Naive B cell (primary cell): ENCODE results near the gene DDX54. TPM values are rescaled to one million over a fixed set of nuclear protein-coding genes. Genes with fewer than 3 reads are reported as not detected.

Source experiments
- ATAC-seq, 2 donors: fragments of 150-1000 bp; cut with Tn5 transposase; 2 replicates each; pipeline ENCODE4 v1.10.0; 2021; ENCODE audit warnings: low read depth in 2 of 2, mild to moderate bottlenecking in 2 of 2, moderate library complexity in 2 of 2
- DNase-seq: peaks from one replicate; pipeline ENCODE4 v3.0.0; 2022
- H3K27ac Mint-ChIP-seq, 6 donors: one replicate each; pipeline ENCODE4 v1.8.0; 2020 to 2022; ENCODE audit warnings: mild to moderate bottlenecking in 6 of 6, mixed read lengths in 6 of 6, moderate library complexity in 5 of 6, inconsistent platforms in 2 of 6
- H3K27me3 Mint-ChIP-seq, 3 donors: one replicate each; pipeline ENCODE4 v1.8.0; 2021 to 2022; ENCODE audit warnings: mixed read lengths in 3 of 3, mild to moderate bottlenecking in 1 of 3
- H3K36me3 Mint-ChIP-seq, 2 donors: one replicate each; pipeline ENCODE4 v1.8.0; 2020 to 2022; ENCODE audit warnings: mixed read lengths in 2 of 2, inconsistent platforms in 1 of 2, mild to moderate bottlenecking in 1 of 2
- H3K4me1 Mint-ChIP-seq, 3 donors: one replicate each; pipeline ENCODE4 v1.8.0; 2020 to 2022; ENCODE audit warnings: mixed read lengths in 3 of 3, inconsistent platforms in 1 of 3, mild to moderate bottlenecking in 1 of 3, moderate library complexity in 1 of 3
- H3K4me3 Mint-ChIP-seq, 8 donors: one replicate each; pipeline ENCODE4 v1.8.0; 2020 to 2022; ENCODE audit warnings: mild to moderate bottlenecking in 8 of 8, mixed read lengths in 8 of 8, moderate library complexity in 8 of 8, inconsistent platforms in 2 of 8
- H3K9me3 Mint-ChIP-seq, 7 donors: one replicate each; pipeline ENCODE4 v1.8.0; 2020 to 2022; ENCODE audit warnings: mixed read lengths in 7 of 7, mild to moderate bottlenecking in 5 of 7, inconsistent platforms in 2 of 7, moderate library complexity in 1 of 7
- polyA plus RNA-seq, 6 donors: library from polyadenylated mRNA; unstranded; fragments of 300-500 nt; fragmentation: Illumina TruSeq; gene quantifications; one replicate each; pipeline ENCODE4 v1.2.3, GENCODE V29; 2021; ENCODE audit warnings: low read depth in 6 of 6

The DDX54 gene
- polyA plus RNA-seq, 6 donors from 2014 or later = 9.0 to 45.5 (median 25.4) TPM

DNA sequence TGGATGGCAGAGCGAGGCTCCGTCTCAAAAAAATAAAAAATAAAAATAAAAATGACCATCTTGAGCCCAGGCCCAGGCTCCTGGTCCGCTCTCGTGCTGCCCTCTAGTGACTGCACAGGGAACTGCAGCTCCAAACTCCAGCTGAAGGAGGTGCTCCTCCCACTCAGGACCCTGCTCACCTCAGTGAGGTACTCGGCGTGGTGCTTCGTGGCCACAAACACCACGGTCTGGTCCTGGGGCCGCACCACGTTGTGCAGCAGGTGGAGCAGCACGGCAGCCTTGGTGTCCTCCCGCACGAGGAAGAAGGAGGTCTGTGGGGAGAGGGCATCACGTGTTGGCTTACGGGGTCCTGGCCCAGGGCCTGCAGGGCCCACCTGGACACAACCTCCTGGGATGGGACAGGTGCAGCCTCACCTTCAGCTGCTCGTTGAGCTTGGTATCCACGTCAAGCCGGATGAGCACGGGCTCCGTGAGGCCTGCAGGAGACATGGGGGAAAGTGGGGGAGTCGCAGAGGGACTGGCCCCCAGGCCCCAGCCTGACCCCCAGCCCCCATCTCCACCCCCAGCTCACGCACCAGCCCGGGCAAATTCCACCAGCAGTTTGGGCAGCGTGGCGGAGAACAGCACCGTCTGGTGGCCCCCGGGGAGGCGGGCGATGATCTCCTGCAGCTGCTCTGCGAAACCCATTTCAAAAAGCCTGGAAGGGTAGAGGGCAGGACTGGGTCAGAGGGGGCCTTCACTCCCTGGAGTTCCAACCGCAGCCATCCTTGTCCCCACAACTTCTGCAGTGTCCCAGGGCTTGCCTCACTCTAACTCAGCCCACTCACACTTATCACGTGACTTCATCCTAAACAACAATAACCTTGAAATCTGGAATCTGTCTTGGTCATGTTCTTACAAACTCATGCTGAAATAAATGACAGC is 10.6 kb downstream of the DDX54 start:
- H3K27ac Mint-ChIP-seq = peak overlapping the region in 2 of 6 donors; percentile 12 to 89
- DNase-seq = peak; percentile 69

DNA sequence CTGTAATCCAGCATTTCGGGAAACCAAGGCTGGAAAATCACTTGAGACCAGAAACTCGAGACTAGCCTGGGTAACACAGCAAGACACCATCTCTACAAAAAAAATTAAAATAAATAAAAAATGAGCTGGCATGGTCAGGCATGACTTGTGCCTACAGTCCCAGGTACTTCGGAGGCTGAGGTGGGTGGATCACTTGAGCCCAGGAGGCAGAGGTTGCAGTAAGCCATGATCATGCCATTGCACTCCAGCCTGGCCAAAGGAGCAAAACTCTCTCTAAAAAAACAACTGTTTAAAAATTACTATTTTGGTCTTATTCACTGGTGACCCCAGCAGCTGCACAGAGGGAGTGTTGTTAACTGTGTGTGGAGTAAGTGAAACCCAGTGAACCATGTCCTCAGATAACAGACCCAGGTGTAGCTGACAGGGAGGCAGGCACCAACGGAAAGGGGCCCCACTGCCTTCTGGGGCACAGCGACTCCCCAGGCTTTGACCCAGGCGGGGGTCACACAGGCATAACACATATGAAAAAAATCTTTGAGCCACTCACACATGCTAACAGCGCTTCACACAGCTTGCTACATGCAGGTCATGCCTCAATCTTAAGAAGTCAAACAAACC is 12.1 kb downstream of the DDX54 start:
- ATAC-seq (peak; percentile 34 to 59), DNase-seq (no peak)
- peaks cover 30 to 37% (median 34%) of the 10 kb centered on the region in 3 donors for H3K4me1 Mint-ChIP-seq
- H3K27me3 Mint-ChIP-seq = no peaks in the 10 kb centered on the region
- H3K36me3 Mint-ChIP-seq = peaks cover 40 to 41% of the 10 kb centered on the region in 2 donors
- peak overlapping the region in 6 of 8 donors; percentile 28 to 83 (median 56) for H3K4me3 Mint-ChIP-seq
- H3K27ac Mint-ChIP-seq = peak overlapping the region in 3 of 6 donors; percentile 50 to 66 (median 56)
- peaks cover 0 to 3% (median 0%) of the 10 kb centered on the region in 7 donors for H3K9me3 Mint-ChIP-seq

More for the DNA sequence above, 10.6 kb downstream of the DDX54 start:
- Mint-ChIP-seq H3K9me3 (peaks cover 0 to 3% (median 0%) of the 10 kb centered on the region in 7 donors), H3K27me3 (no peaks in the 10 kb centered on the region), H3K4me1 (peaks cover 30 to 37% (median 34%) of the 10 kb centered on the region in 3 donors), H3K4me3 (peak overlapping the region in 2 of 8 donors; percentile 49 to 54), H3K36me3 (peaks cover 40 to 48% of the 10 kb centered on the region in 2 donors)
- ATAC-seq = peak; percentile 73 to 82

DNA sequence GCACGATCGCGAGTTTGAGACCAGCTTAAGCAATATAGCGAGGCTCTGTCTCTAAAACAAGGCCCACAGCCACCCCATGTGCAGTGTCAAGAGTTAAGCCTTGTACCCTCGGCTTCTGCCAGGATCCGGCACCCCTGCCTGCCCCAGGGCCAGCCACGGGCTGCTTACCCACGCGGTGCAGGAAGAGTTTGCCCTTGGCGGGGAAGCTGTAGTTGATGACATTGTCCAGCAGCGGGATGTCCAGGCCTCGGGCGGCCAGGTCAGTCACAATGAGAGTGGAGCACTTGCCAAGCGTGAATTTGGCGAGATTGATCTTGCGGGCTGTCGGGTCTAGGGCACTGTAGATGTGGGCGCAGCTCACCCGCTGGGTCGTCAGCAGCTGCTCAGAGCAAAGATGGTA is 13.1 kb downstream of the DDX54 start:
- H3K4me1 Mint-ChIP-seq = peaks cover 30 to 37% (median 34%) of the 10 kb centered on the region in 3 donors
- no peaks in the 10 kb centered on the region for H3K27me3 Mint-ChIP-seq
- H3K36me3 Mint-ChIP-seq = peaks cover 33 to 35% of the 10 kb centered on the region in 2 donors

DNA sequence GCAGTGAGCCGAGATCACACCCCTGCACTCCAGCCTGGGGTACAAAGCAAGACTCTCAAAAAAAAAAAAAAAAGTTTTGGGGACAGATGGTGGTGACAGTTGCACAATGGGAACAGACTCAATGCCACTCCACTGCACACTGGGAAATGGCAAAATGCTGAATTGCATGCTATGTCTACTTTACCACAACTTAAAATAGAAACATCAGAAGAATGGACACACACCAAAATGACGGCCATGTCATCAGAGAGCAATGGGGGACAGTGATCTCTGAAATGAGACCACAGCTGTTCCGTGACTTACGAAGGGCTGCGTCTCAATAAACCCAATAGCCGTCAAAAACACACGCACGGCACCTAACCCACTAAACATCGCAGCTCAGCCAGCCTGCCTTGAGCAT is 13.7 kb downstream of the DDX54 start:
- H3K27me3 Mint-ChIP-seq = no peaks in the 10 kb centered on the region
- DNase-seq = no peak
- H3K36me3 Mint-ChIP-seq = peaks cover 27 to 28% of the 10 kb centered on the region in 2 donors
- H3K4me1 Mint-ChIP-seq = peaks cover 30 to 37% (median 34%) of the 10 kb centered on the region in 3 donors
- H3K27ac Mint-ChIP-seq = peak overlapping the region in 1 of 6 donors; percentile 29
- no peaks in the 10 kb centered on the region for H3K9me3 Mint-ChIP-seq
- no peak for ATAC-seq
- H3K4me3 Mint-ChIP-seq = peak overlapping the region in 2 of 8 donors; percentile 4 to 67

More for the DNA sequence above, 13.1 kb downstream of the DDX54 start:
- no peak for DNase-seq
- ATAC-seq = no peak
- Mint-ChIP-seq H3K27ac (peak overlapping the region in 3 of 6 donors; percentile 61 to 96 (median 80)), H3K4me3 (peak overlapping the region in 4 of 8 donors; percentile 24 to 73 (median 62)), H3K9me3 (peaks cover 0 to under 1% (median 0%) of the 10 kb centered on the region in 7 donors)

DNA sequence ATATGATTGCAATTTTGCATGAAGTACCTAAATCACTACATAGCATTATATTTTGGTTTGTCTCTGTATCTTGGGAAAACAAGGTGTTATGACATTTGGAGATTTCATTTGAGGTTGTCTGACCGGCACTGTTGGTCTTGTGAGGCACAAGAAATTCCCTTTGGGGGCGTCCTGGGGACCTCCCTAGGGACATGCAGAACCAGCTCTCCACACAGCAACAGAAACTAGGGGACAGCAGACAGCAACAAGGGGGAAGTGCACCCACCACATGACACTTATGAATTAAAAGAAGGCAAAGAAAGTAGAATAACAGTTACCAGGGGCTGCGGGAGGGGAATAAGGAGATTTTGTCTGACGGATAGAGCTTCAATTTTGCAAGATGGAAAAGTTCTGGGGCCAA is 14.4 kb downstream of the DDX54 start:
- DNase-seq (no peak), ATAC-seq (no peak)
- Mint-ChIP-seq H3K4me3 (peak overlapping the region in 2 of 8 donors; percentile 4 to 70), H3K4me1 (peaks cover 30 to 37% (median 34%) of the 10 kb centered on the region in 3 donors), H3K27ac (peak overlapping the region in 5 of 6 donors; percentile 7 to 78 (median 48)), H3K27me3 (no peaks in the 10 kb centered on the region), H3K9me3 (no peaks in the 10 kb centered on the region), H3K36me3 (peaks cover 27 to 29% of the 10 kb centered on the region in 2 donors)

DNA sequence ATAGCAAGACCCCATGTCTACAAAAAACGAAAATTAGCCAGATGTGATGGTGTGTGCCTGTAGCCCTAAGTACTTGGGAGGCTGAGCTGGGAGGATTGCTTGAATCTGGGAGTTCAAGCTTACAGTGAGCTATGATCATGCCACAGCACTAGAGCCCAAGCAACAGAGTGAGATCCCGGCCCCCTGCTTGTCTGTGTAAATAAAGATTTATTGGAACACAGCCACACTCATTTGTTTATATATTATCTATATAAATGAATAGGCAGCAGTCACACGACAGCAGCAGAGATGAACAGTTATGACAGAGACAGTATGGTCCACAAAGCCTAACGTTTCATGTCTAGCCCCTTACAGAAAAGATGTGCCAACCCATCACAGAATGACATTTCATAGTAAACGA is 14.8 kb downstream of the DDX54 start:
- Mint-ChIP-seq H3K27me3 (no peaks in the 10 kb centered on the region), H3K36me3 (peaks cover 27 to 33% of the 10 kb centered on the region in 2 donors), H3K9me3 (no peaks in the 10 kb centered on the region), H3K27ac (peak overlapping the region in 1 of 6 donors; percentile 48), H3K4me3 (no peak overlapping the region), H3K4me1 (peaks cover 30 to 37% (median 34%) of the 10 kb centered on the region in 3 donors)
- no peak for DNase-seq
- no peak for ATAC-seq

DNA sequence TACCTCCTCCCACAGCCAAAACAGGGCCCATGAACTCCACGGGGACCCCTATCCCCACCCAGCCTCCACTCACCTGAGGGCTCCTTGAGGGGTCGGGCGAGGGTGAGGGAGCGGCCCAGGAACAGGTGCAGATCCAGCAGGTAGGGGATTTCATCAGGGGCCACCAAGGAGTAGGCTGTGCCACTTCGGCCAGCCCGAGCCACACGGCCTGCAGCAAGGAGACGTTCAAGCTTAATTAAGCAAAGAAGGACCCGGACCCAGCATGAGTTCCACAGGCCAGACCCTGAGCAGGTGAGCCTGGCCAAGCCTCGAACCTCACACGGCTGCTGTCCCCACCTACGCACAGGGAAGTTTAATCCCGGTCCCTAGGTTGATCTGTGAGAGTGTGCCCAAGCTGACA is 15.6 kb downstream of the DDX54 start:
- ATAC-seq = no peak

DNA sequence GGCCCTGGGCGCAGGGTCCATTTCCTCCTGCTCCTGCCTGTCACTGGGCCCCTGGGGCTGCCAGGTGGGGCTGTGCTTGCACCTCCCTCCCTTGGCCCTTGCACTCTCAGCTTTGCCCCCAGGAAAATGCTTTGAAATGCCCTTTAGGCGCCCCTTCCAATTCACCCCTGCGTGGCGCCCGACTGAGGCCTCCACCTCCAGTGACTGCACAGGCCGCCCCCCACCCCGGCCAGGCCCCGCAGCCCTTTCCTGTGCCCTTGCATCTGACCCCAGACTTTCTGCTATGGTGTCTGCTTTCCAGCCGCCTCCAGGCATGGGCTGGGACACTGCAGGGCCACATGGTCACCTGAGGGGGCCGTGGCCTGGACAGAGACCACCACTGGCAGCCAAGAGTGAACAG is 17.4 kb downstream of the DDX54 start:
- DNase-seq = no peak
- no peak overlapping the region for H3K27ac Mint-ChIP-seq
- H3K4me1 Mint-ChIP-seq = peaks cover 18 to 21% (median 20%) of the 10 kb centered on the region in 3 donors
- H3K36me3 Mint-ChIP-seq = peaks cover 17 to 34% of the 10 kb centered on the region in 2 donors
- no peak overlapping the region for H3K4me3 Mint-ChIP-seq
- H3K9me3 Mint-ChIP-seq = no peaks in the 10 kb centered on the region
- ATAC-seq = no peak
- H3K27me3 Mint-ChIP-seq = no peaks in the 10 kb centered on the region

More for the DNA sequence above, 15.6 kb downstream of the DDX54 start:
- Mint-ChIP-seq H3K36me3 (peaks cover 27 to 31% of the 10 kb centered on the region in 2 donors), H3K4me3 (no peak overlapping the region), H3K4me1 (peaks cover 26 to 37% (median 34%) of the 10 kb centered on the region in 3 donors), H3K27me3 (no peaks in the 10 kb centered on the region), H3K9me3 (no peaks in the 10 kb centered on the region), H3K27ac (peak overlapping the region in 1 of 6 donors; percentile 42)
- no peak for DNase-seq

DNA sequence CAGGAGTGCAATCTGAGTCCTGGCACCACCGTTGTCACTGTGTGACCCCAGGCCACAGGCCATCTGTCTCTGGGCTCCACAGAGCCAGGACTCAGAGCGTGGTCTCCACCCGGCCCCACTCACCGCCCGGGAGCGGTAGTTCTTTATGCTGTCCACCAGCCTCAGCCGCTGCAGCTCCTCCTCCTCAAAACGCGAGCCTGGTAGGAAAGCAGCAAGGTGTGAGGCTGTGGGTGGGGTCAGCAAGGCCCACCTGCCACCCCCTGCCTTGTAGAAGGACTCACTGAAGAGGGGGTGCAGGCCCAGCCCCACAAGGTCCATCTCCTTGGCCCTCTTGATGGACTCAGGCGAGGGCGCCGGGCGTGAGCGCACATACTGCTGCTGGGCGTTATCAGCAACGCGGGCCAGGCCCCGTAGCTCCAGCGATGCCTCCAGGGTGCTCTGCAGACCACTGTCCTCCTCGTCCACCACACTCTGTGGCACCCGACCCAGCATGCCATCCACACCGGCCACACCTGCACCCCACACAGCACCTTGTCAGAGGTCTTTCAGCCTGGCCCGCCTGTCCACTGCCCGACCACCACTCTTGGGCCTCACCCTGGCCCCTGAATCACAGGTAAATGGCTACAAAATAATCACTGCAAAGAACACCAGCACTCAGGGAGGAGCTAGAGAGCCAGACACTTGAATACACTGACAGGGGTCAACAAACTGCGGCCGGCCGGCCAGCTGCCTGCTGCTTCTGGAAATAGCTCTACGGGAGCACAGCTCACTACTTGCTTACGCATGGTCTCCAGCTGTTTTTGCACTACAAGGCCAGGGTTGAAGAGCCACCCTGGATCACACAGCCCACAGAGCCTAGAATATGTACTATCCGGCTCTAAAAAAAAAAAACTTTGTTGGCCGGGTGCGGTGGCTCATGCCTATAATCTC is 19.5 kb downstream of the DDX54 start:
- ATAC-seq (no peak), DNase-seq (no peak)
- Mint-ChIP-seq H3K36me3 (peaks cover 3 to 37% of the 10 kb centered on the region in 2 donors), H3K27me3 (no peaks in the 10 kb centered on the region), H3K9me3 (no peaks in the 10 kb centered on the region), H3K4me1 (peaks cover 0 to 5% (median 2%) of the 10 kb centered on the region in 3 donors), H3K27ac (peak overlapping the region in 1 of 6 donors; percentile 47), H3K4me3 (peak overlapping the region in 1 of 8 donors; percentile 43)

DNA sequence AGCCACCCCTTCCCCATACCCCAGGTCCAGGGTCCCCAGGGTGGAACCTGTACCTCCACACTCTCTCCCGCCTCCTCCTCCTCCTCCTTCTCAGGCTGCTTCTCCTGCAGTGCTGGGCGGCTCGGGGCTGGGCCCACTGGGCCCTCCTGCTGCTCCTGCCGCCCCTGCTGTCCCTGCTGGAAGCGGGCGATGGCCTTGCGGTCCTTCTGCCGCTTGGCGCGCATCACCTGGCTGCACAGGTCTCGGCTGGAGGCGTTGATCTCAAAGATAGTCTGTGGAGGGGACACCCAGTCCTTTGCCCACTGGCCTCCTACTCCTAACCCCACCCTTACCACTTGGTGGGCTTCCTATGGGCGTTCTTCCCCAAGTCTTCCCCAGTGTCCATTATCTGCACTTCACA is 21.3 kb downstream of the DDX54 start:
- DNase-seq (no peak), ATAC-seq (no peak)
- H3K9me3 Mint-ChIP-seq = no peaks in the 10 kb centered on the region
- peaks cover 0 to 44% of the 10 kb centered on the region in 2 donors for H3K36me3 Mint-ChIP-seq
- H3K27me3 Mint-ChIP-seq = no peaks in the 10 kb centered on the region
- peaks cover 0 to 7% (median 0%) of the 10 kb centered on the region in 3 donors for H3K4me1 Mint-ChIP-seq
- H3K4me3 Mint-ChIP-seq = no peak overlapping the region
- peak overlapping the region in 1 of 6 donors; percentile 85 for H3K27ac Mint-ChIP-seq

DNA sequence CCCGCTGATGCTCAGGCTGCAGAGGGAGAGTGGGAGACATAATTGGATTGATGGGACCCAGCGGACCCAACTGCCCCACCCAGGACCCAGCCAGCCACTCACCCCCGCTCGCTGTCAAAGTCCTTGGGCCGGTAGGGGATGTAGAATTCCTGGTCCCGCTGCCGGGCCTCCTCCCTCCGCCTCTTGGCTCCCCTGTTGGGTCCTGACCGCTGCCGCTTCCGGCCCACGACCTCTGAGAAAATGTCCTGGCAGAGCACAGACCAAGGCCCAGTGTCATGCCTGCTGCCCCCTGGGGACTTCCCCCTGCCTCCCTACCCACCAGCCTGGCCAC is 22.3 kb downstream of the DDX54 start:
- DNase-seq (no peak), ATAC-seq (no peak)
- peaks cover 0 to 44% of the 10 kb centered on the region in 2 donors for H3K36me3 Mint-ChIP-seq
- no peak overlapping the region for H3K4me3 Mint-ChIP-seq
- H3K4me1 Mint-ChIP-seq = peaks cover 0 to 7% (median 0%) of the 10 kb centered on the region in 3 donors
- no peaks in the 10 kb centered on the region for H3K27me3 Mint-ChIP-seq
- H3K9me3 Mint-ChIP-seq = no peaks in the 10 kb centered on the region
- peak overlapping the region in 1 of 6 donors; percentile 70 for H3K27ac Mint-ChIP-seq

DNA sequence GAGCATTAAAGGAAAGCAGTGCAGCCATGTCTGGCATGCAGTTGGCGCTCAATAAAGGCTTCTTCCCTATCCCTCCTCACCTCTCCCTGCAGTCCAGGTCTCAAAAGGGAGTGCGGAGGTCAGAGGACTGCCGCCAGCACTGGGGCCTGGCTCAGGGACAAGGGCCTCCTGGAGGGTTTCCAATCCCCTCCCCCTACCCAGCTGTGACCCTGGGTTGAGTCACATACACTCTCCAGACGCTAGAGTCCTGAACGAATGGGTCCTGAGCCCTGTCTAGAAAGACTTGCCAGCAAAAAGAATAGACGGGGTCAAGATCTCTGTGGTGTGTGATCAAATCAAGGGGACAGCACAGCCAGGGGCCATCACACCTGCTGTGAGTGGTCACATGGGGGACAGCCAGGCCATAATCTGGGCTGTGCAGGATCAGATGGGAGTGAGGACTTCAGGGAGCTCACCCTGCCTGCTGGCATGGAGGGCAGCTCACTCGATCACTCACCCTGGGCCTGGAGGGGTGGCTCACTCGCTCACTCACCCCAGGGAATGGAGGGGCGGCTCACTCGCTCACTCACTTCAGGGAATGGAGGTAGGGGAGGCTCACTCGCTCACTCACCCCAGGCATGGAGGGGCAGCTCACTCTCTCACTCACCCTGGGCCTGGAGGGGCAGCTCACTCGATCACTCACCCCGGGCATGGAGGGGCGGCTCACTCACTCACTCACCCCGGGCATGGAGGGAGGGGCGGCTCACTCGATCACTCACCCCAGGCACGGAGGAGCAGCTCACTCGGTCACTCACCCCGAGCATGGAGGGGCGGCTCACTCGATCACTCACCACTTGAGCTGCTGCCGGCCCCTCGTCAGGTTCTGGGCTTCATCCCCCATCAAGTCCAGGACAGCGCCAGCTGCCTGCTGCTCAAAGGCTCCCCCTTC is 22.9 kb downstream of the DDX54 start:
- ATAC-seq (no peak), DNase-seq (no peak)
- H3K36me3 Mint-ChIP-seq = peaks cover 0 to 48% of the 10 kb centered on the region in 2 donors
- H3K4me1 Mint-ChIP-seq = peaks cover 0 to 7% (median 1%) of the 10 kb centered on the region in 3 donors
- H3K4me3 Mint-ChIP-seq = peak overlapping the region in 1 of 8 donors; percentile 22
- H3K27me3 Mint-ChIP-seq = no peaks in the 10 kb centered on the region
- no peaks in the 10 kb centered on the region for H3K9me3 Mint-ChIP-seq
- peak overlapping the region in 2 of 6 donors; percentile 24 to 70 for H3K27ac Mint-ChIP-seq
